Nephron progenitor cell (in vitro differentiated cells): ENCODE measurements around the gene SLC7A6OS.

Source experiments
- DNase-seq: peaks from one replicate; pipeline ENCODE4 v3.0.0; 2021
- H3K27ac Mint-ChIP-seq: 2 replicates; pipeline ENCODE4 v1.8.0; 2021; ENCODE audit warnings: mild to moderate bottlenecking, moderate library complexity, mixed read lengths
- H3K27me3 Mint-ChIP-seq: 2 replicates; pipeline ENCODE4 v1.8.0; 2021; ENCODE audit warnings: mild to moderate bottlenecking, low read depth, mixed read lengths; ENCODE audit not compliant: poor library complexity
- H3K36me3 Mint-ChIP-seq: 2 replicates; pipeline ENCODE4 v1.8.0; 2021; ENCODE audit warnings: low read depth, mixed read lengths
- H3K4me1 Mint-ChIP-seq: 2 replicates; pipeline ENCODE4 v1.8.0; 2021; ENCODE audit warnings: mixed read lengths
- H3K4me3 Mint-ChIP-seq: 2 replicates; pipeline ENCODE4 v1.8.0; 2021; ENCODE audit warnings: mild to moderate bottlenecking, moderate library complexity, mixed read lengths
- H3K9me3 Mint-ChIP-seq: 2 replicates; pipeline ENCODE4 v1.8.0; 2021; ENCODE audit warnings: mild to moderate bottlenecking, moderate library complexity, mixed read lengths
- CTCF ChIP-seq: fragments of 200-600 bp; sonication (generic); IDR thresholded peaks from 2 replicates; pipeline ENCODE4 v1.5.0; 2021; ENCODE audit warnings: antibody characterized with exemption

SLC7A6OS gene

DNA sequence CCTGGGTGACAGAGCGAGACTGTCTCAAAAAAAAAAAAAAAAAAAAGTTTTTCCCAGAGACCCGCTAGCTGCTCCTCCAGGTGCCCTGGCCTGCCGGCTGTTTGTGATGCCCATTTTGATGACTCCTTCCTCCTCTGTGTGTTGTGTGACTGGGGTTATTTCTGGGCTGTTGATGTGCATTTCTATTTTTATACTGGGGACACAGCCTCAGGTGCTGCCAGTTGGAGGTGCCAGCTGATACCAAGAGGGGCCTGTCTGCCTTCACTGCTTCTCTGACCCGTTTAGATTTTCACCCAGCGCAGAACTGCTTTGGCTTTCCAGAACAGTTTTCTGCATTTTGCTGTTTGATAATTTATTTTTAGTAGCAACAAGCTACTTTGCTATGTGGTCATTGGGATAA, 58.9 kb downstream of the SLC7A6OS start:
- DNase-seq, result no peak
- peaks cover 3% of the 10 kb centered on the region for H3K27me3 Mint-ChIP-seq
- peaks cover 19% of the 10 kb centered on the region for H3K36me3 Mint-ChIP-seq
- peaks cover 5% of the 10 kb centered on the region for H3K4me1 Mint-ChIP-seq
- no peaks in the 10 kb centered on the region for H3K9me3 Mint-ChIP-seq
- no peak overlapping the region for H3K4me3 Mint-ChIP-seq
- no peak for TF ChIP-seq CTCF
- no peak overlapping the region for H3K27ac Mint-ChIP-seq

DNA sequence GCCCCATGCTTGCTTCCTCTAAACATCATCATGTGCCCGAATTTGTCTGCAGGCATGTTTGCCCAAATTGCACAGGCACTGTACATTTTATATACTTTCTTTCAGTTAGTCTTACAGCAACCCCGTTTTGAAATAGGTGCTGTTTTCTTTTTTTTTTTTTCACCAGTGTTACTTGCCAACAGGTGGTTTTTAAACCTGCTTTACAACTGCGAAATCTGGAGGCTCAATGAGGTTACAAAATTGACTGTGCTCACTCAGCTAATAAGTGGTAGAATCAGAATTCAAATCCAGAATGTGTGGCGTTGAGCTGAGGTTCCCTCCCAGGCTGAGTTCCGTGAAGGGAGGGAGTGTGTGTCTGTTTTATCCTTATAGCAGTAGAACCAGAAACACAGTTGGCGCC, 59.8 kb downstream of the SLC7A6OS start:
- Mint-ChIP-seq H3K9me3 (no peaks in the 10 kb centered on the region), H3K4me3 (no peak overlapping the region), H3K36me3 (peaks cover 19% of the 10 kb centered on the region), H3K4me1 (peaks cover 14% of the 10 kb centered on the region), H3K27ac (no peak overlapping the region), H3K27me3 (peaks cover 8% of the 10 kb centered on the region)
- no peak for DNase-seq
- TF ChIP-seq CTCF, result no peak

GRCh38 chr16:68249371-68249770, 61.4 kb downstream of the SLC7A6OS start:
- no peak for DNase-seq
- Mint-ChIP-seq H3K36me3 (peaks cover 19% of the 10 kb centered on the region), H3K4me1 (peaks cover 25% of the 10 kb centered on the region), H3K9me3 (no peaks in the 10 kb centered on the region), H3K4me3 (no peak overlapping the region), H3K27ac (no peak overlapping the region), H3K27me3 (peaks cover 16% of the 10 kb centered on the region)
- TF ChIP-seq CTCF, result no peak
